HEK293T (cell line): ENCODE data around the gene ITPKB.

ENCODE experiments used
- BHLHE40 ChIP-seq: fragments of 450-650 bp; IDR thresholded peaks from 2 replicates; pipeline ENCODE4 v1.6.1; 2016; ENCODE audit warnings: mild to moderate bottlenecking, moderate library complexity, borderline replicate concordance
- CTBP1 ChIP-seq: fragments of 450-650 bp; IDR thresholded peaks from 2 replicates; pipeline ENCODE4 v1.6.1; 2016; ENCODE audit warnings: borderline replicate concordance
- ELF4 ChIP-seq: fragments of 450-650 bp; IDR thresholded peaks from 2 replicates; pipeline ENCODE4 v1.6.1; 2017; ENCODE audit warnings: antibody characterized with exemption
- FOXA1 ChIP-seq: fragments of 450-650 bp; IDR thresholded peaks from 2 replicates; pipeline ENCODE4 v1.6.1; 2016; ENCODE audit warnings: mild to moderate bottlenecking
- FOXK2 ChIP-seq: fragments of 450-650 bp; IDR thresholded peaks from 2 replicates; pipeline ENCODE4 v1.6.1; 2016; ENCODE audit warnings: mild to moderate bottlenecking
- FOXM1 ChIP-seq: fragments of 450-650 bp; IDR thresholded peaks from 2 replicates; pipeline ENCODE4 v1.6.1; 2017; ENCODE audit warnings: mild to moderate bottlenecking, borderline replicate concordance
- HDGF ChIP-seq: fragments of 450-650 bp; IDR thresholded peaks from 2 replicates; pipeline ENCODE4 v1.6.1; 2017; ENCODE audit warnings: antibody characterized with exemption, borderline replicate concordance
- L3MBTL2 ChIP-seq: fragments of 450-650 bp; conservative IDR thresholded peaks from 2 replicates; pipeline ENCODE4 v1.6.1; 2016; ENCODE audit warnings: mild to moderate bottlenecking
- LEF1 ChIP-seq: fragments of 450-650 bp; IDR thresholded peaks from 2 replicates; pipeline ENCODE4 v1.6.1; 2017; ENCODE audit warnings: mild to moderate bottlenecking, borderline replicate concordance
- NFRKB ChIP-seq: fragments of 450-650 bp; IDR thresholded peaks from 2 replicates; pipeline ENCODE4 v1.6.1; 2016; ENCODE audit warnings: mild to moderate bottlenecking, moderate library complexity
- PKNOX1 ChIP-seq: fragments of 450-650 bp; IDR thresholded peaks from 2 replicates; pipeline ENCODE4 v1.6.1; 2016
- SP1 ChIP-seq: fragments of 450-650 bp; IDR thresholded peaks from 2 replicates; pipeline ENCODE4 v1.6.1; 2017
- SUZ12 ChIP-seq: fragments of 450-650 bp; IDR thresholded peaks from 2 replicates; pipeline ENCODE4 v1.6.1; 2016; ENCODE audit warnings: mild to moderate bottlenecking
- TARDBP ChIP-seq: fragments of 450-650 bp; IDR thresholded peaks from 2 replicates; pipeline ENCODE4 v1.6.1; 2016

- TF ChIP-seq ELF4 (no peak), CTBP1 (no peak), BHLHE40 (no peak), FOXM1 (no peak), TARDBP (no peak), HDGF (no peak), FOXK2 (no peak), NFRKB (no peak), PKNOX1 (no peak), SUZ12 (no peak), FOXA1 (no peak), LEF1 (no peak), L3MBTL2 (no peak), SP1 (no peak)
Observed at GRCh38 chr1:226664413-226665101, 74.5 kb downstream of the ITPKB start.
